Smooth muscle cell (in vitro differentiated cells): ENCODE data around the gene PSMD3. TPM values are rescaled to one million over a fixed set of nuclear protein-coding genes. Genes with fewer than 3 reads are reported as not detected.

Experiments used
- DNase-seq: peaks from one replicate; lab custom pipeline; 2025; ENCODE audit not compliant: unreplicated experiment; lab: John Stamatoyannopoulos, UW
- H2AFZ ChIP-seq: fragments of 200-600 bp; sonication (generic); 2 replicates; pipeline ENCODE4 v1.6.0; 2016; ENCODE audit warnings: antibody characterized with exemption, low read depth, mild to moderate bottlenecking
- H3F3A ChIP-seq: fragments of 200-600 bp; sonication (generic); 2 replicates; pipeline ENCODE4 v1.6.0; 2017; ENCODE audit warnings: antibody characterized with exemption, low read depth
- H3K27ac ChIP-seq: fragments of 200-600 bp; sonication (generic); 2 replicates; pipeline ENCODE4 v1.5.1; 2016; ENCODE audit warnings: low read depth, mild to moderate bottlenecking
- H3K27me3 ChIP-seq: fragments of 200-600 bp; sonication (generic); 2 replicates; pipeline ENCODE4 v1.6.1; 2016; ENCODE audit warnings: low read depth, mild to moderate bottlenecking
- H3K36me3 ChIP-seq: fragments of 200-600 bp; sonication (generic); 2 replicates; pipeline ENCODE4 v1.5.1; 2016; ENCODE audit warnings: low read depth
- H3K4me1 ChIP-seq: fragments of 200-600 bp; sonication (generic); 2 replicates; pipeline ENCODE4 v1.5.1; 2016; ENCODE audit warnings: low read depth
- H3K4me2 ChIP-seq: fragments of 200-600 bp; sonication (generic); 2 replicates; pipeline ENCODE4 v1.6.0; 2016; ENCODE audit warnings: mild to moderate bottlenecking
- H3K4me3 ChIP-seq: fragments of 200-600 bp; sonication (generic); 2 replicates; pipeline ENCODE4 v1.5.1; 2016; ENCODE audit warnings: mild to moderate bottlenecking
- H3K79me2 ChIP-seq: fragments of 200-600 bp; sonication (generic); 2 replicates; pipeline ENCODE4 v1.6.0; 2016; ENCODE audit warnings: low read depth, mild to moderate bottlenecking
- H3K9ac ChIP-seq: fragments of 200-600 bp; sonication (generic); 2 replicates; pipeline ENCODE4 v1.6.0; 2016; ENCODE audit warnings: low read depth
- H3K9me3 ChIP-seq: fragments of 200-600 bp; sonication (generic); replicated peaks from 2 replicates; pipeline ENCODE4 v1.5.1; 2016; ENCODE audit warnings: low read depth
- H4K20me1 ChIP-seq: fragments of 200-600 bp; sonication (generic); 2 replicates; pipeline ENCODE4 v1.6.0; 2016; ENCODE audit warnings: low read depth
- WGBS: methylation state at CpG from one replicate; pipeline ENCODE4 v1.1.7; 2016; ENCODE audit warnings: low lambda C conversion rate; 5-methylcytosine and 5-hydroxymethylcytosine counted together
- polyA plus RNA-seq: library from polyadenylated mRNA; unstranded; fragments of >200 nt; fragmentation: Nextera tagmentation; extraction: Ambion mirVana; gene quantifications from 2 replicates; pipeline ENCODE4 v1.2.1, GENCODE V29; 2016
- total RNA-seq: library from RNA; depleted of rRNA; stranded (reverse); fragments of >200 nt; gene quantifications from 2 replicates; pipeline ENCODE4 v1.2.3, GENCODE V29; 2014
- TF ChIP-seq, protein P1 (sequence below): fragments of 200-600 bp; sonication (generic); IDR thresholded peaks from 2 replicates; pipeline ENCODE4 v1.5.1; 2017; ENCODE audit warnings: borderline replicate concordance, mild to moderate bottlenecking, antibody characterized with exemption; ENCODE audit not compliant: insufficient read depth, poor library complexity, severe bottlenecking

PSMD3 gene
- total and polyA plus RNA-seq, 2 experiments from 2014 or later: 83.8 to 110 TPM

DNA sequence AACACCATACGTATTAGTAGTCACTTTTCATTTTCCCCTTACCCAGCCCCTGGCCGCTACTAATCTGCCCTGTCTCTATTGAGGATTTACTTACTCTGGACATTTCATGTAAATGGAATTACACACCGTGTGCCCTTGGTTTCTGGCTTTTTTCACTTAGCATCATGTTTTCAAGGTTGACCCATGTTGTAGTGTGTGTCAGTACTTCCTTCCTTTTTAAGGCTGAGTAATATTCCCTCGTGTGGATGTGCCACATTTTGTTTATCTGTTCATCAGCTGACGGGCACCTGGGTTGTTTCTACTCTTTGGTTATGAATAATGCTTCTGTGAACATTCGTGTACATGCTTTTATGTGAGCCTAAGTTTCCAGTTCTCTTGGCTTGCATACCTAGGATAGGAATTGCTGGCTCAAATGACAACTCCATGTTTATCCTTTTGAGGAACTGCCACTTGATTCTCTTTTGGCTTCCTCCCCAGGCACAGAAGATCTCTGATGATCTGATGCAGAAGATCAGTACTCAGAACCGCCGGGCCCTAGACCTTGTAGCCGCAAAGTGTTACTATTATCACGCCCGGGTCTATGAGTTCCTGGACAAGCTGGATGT, 7.7 kb downstream of the PSMD3 start:
- DNase-seq: no peak
- H3F3A ChIP-seq: no peaks in the 10 kb centered on the region
- no peaks in the 10 kb centered on the region for H3K4me1 ChIP-seq
- WGBS: 97% methylated on average over 11 of the region's 11 CpGs
- peaks cover 16% of the 10 kb centered on the region for H3K36me3 ChIP-seq
- no peak overlapping the region for H3K4me3 ChIP-seq
- H3K9me3 ChIP-seq: no peaks in the 10 kb centered on the region
- no peak overlapping the region for H3K4me2 ChIP-seq
- TF ChIP-seq, protein P1, sequence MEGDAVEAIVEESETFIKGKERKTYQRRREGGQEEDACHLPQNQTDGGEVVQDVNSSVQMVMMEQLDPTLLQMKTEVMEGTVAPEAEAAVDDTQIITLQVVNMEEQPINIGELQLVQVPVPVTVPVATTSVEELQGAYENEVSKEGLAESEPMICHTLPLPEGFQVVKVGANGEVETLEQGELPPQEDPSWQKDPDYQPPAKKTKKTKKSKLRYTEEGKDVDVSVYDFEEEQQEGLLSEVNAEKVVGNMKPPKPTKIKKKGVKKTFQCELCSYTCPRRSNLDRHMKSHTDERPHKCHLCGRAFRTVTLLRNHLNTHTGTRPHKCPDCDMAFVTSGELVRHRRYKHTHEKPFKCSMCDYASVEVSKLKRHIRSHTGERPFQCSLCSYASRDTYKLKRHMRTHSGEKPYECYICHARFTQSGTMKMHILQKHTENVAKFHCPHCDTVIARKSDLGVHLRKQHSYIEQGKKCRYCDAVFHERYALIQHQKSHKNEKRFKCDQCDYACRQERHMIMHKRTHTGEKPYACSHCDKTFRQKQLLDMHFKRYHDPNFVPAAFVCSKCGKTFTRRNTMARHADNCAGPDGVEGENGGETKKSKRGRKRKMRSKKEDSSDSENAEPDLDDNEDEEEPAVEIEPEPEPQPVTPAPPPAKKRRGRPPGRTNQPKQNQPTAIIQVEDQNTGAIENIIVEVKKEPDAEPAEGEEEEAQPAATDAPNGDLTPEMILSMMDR: no peak
- H3K27me3 ChIP-seq: no peaks in the 10 kb centered on the region
- peaks cover 4% of the 10 kb centered on the region for H4K20me1 ChIP-seq
- H3K27ac ChIP-seq: no peak overlapping the region
- H2AFZ ChIP-seq: no peak overlapping the region
- H3K79me2 ChIP-seq: peaks cover under 1% of the 10 kb centered on the region
- no peak overlapping the region for H3K9ac ChIP-seq

- no peaks in the 10 kb centered on the region for H3K4me1 ChIP-seq
- no peak overlapping the region for H3K4me2 ChIP-seq
- no peaks in the 10 kb centered on the region for H3K79me2 ChIP-seq
- H3K27me3 ChIP-seq: no peaks in the 10 kb centered on the region
- H3K9me3 ChIP-seq: no peaks in the 10 kb centered on the region
- no peaks in the 10 kb centered on the region for H4K20me1 ChIP-seq
- H2AFZ ChIP-seq: no peak overlapping the region
- H3K9ac ChIP-seq: no peak overlapping the region
- H3K27ac ChIP-seq: no peak overlapping the region
- H3K4me3 ChIP-seq: no peak overlapping the region
- 97% methylated on average over 11 of the region's 11 CpGs for WGBS
- no peak for DNase-seq
- TF ChIP-seq, protein P1: no peak
- H3F3A ChIP-seq: no peaks in the 10 kb centered on the region
- H3K36me3 ChIP-seq: peaks cover 15% of the 10 kb centered on the region
These were observed 13.8 kb downstream of the PSMD3 start for GRCh38 chr17:39994448-39994847.

GRCh38 chr17:39995438-39995837, 14.8 kb downstream of the PSMD3 start:
- DNase-seq: no peak
- Histone ChIP-seq H3K9ac (no peak overlapping the region), H3K4me1 (no peaks in the 10 kb centered on the region), H3K4me3 (no peak overlapping the region), H3K4me2 (no peak overlapping the region), H3K27me3 (no peaks in the 10 kb centered on the region), H3K36me3 (peaks cover 8% of the 10 kb centered on the region), H3K27ac (no peak overlapping the region), H4K20me1 (no peaks in the 10 kb centered on the region), H3F3A (no peaks in the 10 kb centered on the region), H2AFZ (no peak overlapping the region), H3K9me3 (no peaks in the 10 kb centered on the region), H3K79me2 (no peaks in the 10 kb centered on the region)
- TF ChIP-seq, protein P1: no peak
- WGBS: 97% methylated on average over 6 of the region's 6 CpGs

- no peaks in the 10 kb centered on the region for H3F3A ChIP-seq
- peaks cover 7% of the 10 kb centered on the region for H3K36me3 ChIP-seq
- no peak overlapping the region for H3K9ac ChIP-seq
- DNase-seq: no peak
- no peak overlapping the region for H2AFZ ChIP-seq
- 96% methylated on average over 8 of the region's 8 CpGs for WGBS
- H3K4me1 ChIP-seq: no peaks in the 10 kb centered on the region
- H3K79me2 ChIP-seq: no peaks in the 10 kb centered on the region
- H4K20me1 ChIP-seq: no peaks in the 10 kb centered on the region
- no peak overlapping the region for H3K4me3 ChIP-seq
- no peaks in the 10 kb centered on the region for H3K9me3 ChIP-seq
- no peak overlapping the region for H3K4me2 ChIP-seq
- TF ChIP-seq, protein P1: no peak
- H3K27me3 ChIP-seq: no peaks in the 10 kb centered on the region
- H3K27ac ChIP-seq: no peak overlapping the region
These were observed 15.6 kb downstream of the PSMD3 start for GRCh38 chr17:39996162-39996561.
